ENCODE data around the gene LY6G6D.

LY6G6D gene

DNA sequence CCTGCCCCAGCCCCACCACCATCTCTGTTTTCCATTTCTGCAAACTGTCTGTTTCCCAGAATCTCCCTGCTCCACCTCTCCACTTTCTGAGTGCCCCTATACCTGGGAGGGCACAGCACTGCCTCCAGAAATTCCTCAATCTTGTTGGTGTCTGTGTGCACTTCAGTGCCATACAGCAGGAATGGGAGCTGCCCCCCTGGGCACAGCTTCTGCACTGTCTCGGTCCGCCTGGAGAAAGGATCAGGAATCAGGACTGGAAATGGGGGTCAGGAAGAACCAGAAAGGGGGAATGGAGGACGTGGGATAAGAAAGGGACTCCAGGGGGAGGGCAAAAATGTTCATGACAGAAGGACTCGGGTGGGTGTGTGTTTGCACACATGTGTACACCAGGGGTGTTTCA, 18.6 kb downstream of the LY6G6D start:
- Histone ChIP-seq H3K4me1 (ENCODE audit: control insufficient read depth in 5 of 5, insufficient read depth in 5 of 5, low read length in 5 of 5) (peaks cover 13 to 80% (median 65%) of the 10 kb centered on the region in 5 donors), H3K4me3 (ENCODE audit: low read depth in 1 of 5, low read length in 5 of 5) (peak overlapping the region in 4 of 5 donors; percentile 84 to 98 (median 95)), H3K9ac (ENCODE audit: low read length in 5 of 5) (peak overlapping the region in 4 of 5 donors; percentile 97 to 100 (median 98)), H3K9me3 (ENCODE audit: control insufficient read depth in 5 of 5, low read length in 5 of 5) (no peaks in the 10 kb centered on the region), H3K27ac (ENCODE audit: low read depth, low read length) (peak overlapping the region; percentile 100), H3K36me3 (ENCODE audit: control insufficient read depth in 5 of 5, insufficient read depth in 5 of 5, low read length in 5 of 5) (peaks cover 7 to 37% (median 31%) of the 10 kb centered on the region in 5 donors), H3K27me3 (ENCODE audit: control insufficient read depth in 5 of 5, insufficient read depth in 4 of 5, low read length in 5 of 5) (no peaks in the 10 kb centered on the region)

DNA sequence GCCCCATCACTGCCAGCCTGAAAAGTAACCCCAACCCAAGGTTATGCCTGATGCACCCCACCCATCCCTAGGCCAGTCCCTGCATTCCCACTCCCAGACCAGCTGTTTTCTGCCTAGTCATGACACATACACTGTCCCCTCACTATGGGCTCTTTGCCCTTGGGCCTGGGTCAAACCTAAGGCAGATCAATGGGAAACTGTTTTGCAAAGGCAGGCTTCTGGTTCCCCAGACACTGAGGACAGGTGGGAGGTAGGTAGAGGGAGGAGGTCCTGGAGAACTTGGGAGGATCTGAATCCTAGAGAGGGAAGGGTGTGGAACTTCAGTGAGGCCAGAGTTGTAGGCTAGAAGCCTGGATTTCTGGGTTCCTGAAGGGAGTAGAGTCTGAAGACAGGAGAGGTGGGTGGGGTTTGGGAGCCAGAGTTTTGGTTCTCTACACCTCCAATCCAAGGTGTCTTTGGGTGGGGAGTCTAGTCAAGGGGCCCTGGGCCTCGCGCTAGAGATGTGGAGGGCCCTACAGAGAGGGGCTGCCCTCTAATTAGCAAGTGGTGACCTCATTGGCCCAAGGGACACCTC, 19.2 kb downstream of the LY6G6D start:
- Histone ChIP-seq H3K4me1 (ENCODE audit: control insufficient read depth in 5 of 5, insufficient read depth in 5 of 5, low read length in 5 of 5) (peaks cover 13 to 80% (median 64%) of the 10 kb centered on the region in 5 donors), H3K4me3 (ENCODE audit: low read depth in 1 of 5, low read length in 5 of 5) (peak overlapping the region; percentile 80 to 98 (median 93)), H3K36me3 (ENCODE audit: control insufficient read depth in 5 of 5, insufficient read depth in 5 of 5, low read length in 5 of 5) (peaks cover 7 to 37% (median 31%) of the 10 kb centered on the region in 5 donors), H3K9me3 (ENCODE audit: control insufficient read depth in 5 of 5, low read length in 5 of 5) (no peaks in the 10 kb centered on the region), H3K27me3 (ENCODE audit: control insufficient read depth in 5 of 5, insufficient read depth in 4 of 5, low read length in 5 of 5) (no peaks in the 10 kb centered on the region), H3K27ac (ENCODE audit: low read depth, low read length) (peak overlapping the region; percentile 100), H3K9ac (ENCODE audit: low read length in 5 of 5) (peak overlapping the region; percentile 97 to 100 (median 98))

DNA sequence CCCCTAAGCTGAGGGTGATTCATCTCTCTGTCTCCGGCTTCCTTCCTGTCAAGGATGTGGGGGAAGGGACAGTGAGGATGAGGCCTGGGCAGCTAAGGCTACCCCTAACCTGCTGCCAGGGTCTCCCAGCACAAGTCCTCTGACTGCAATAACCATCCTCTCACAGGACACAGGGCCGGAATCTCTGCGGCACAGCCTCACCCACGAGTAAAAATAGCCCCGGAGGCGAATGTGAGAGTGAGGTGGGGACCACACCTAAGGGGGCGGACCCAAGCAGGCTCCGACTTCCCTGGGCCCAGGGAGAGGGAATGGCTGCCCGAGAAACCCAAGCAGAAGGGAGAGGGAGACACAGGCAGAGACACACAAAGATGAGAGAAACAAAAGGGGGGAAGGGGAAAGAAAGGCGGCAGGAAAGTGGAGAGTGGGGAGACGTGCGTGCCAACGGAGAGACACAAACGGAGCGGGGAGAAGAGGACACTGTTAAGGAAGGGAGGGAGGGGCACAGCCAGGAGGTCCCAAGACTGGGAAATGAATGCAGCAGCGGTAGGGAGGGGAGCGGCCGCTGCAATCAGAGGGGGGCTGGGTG, 19.8 kb downstream of the LY6G6D start:
- Histone ChIP-seq H3K27me3 (ENCODE audit: control insufficient read depth in 5 of 5, insufficient read depth in 4 of 5, low read length in 5 of 5) (no peaks in the 10 kb centered on the region), H3K9me3 (ENCODE audit: control insufficient read depth in 5 of 5, low read length in 5 of 5) (no peaks in the 10 kb centered on the region), H3K9ac (ENCODE audit: low read length in 5 of 5) (peak overlapping the region; percentile 97 to 100 (median 98)), H3K4me3 (ENCODE audit: low read depth in 1 of 5, low read length in 5 of 5) (peak overlapping the region; percentile 80 to 98 (median 93)), H3K36me3 (ENCODE audit: control insufficient read depth in 5 of 5, insufficient read depth in 5 of 5, low read length in 5 of 5) (peaks cover 7 to 37% (median 31%) of the 10 kb centered on the region in 5 donors), H3K27ac (ENCODE audit: low read depth, low read length) (peak overlapping the region; percentile 100), H3K4me1 (ENCODE audit: control insufficient read depth in 5 of 5, insufficient read depth in 5 of 5, low read length in 5 of 5) (peaks cover 13 to 86% (median 68%) of the 10 kb centered on the region in 5 donors)

DNA sequence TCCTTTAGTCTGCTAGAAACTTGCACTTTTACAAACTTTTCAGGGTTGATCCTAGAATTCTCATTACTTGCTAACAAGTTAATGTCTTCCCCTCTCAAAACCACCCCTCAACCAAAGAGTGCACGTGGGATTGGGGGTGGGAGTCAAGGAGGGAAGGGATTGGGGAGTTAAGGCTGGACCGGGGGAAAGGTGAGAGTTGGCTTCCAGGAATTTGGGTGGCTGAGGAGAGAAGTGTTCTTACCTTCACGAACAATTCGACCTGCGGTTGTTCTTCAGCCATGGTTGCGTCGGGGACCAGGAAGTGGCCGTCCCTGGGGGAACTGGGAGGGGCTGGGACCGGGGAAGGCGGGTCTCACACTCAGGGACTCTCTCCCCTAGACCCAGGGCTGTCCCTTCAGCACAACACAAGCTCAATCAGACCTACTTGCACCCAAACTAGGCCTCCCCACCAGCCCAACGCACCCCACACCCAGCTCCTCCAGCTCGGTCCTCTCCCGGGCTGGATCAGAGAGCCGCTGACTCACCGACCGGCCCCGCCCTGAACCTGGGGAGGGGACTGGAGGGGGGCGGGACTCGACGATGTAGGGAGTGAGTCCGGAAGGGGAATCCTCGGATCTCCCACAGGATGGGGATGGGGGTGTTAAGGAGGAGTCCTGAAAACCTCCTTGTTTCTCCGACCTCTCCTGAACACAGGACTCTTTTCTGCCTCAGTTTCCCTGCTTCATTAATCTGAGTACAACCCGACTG, 21.0 kb downstream of the LY6G6D start, which contains the start of gene CLIC1:
TSS of gene CLIC1 (minus strand) at position 510 of the 747 bp plus-strand sequence. CDS start at position 280, 230 bp downstream.
- peak within 1 kb of the TSS; percentile 80 to 98 (median 93) for H3K4me3 ChIP-seq (ENCODE audit: low read depth in 1 of 5, low read length in 5 of 5)
- peak within 1 kb of the TSS; percentile 100 for H3K27ac ChIP-seq (ENCODE audit: low read depth, low read length)
- no peaks in the 10 kb centered on the region for H3K27me3 ChIP-seq (ENCODE audit: control insufficient read depth in 5 of 5, insufficient read depth in 4 of 5, low read length in 5 of 5)
- no peaks in the 10 kb centered on the region for H3K9me3 ChIP-seq (ENCODE audit: control insufficient read depth in 5 of 5, low read length in 5 of 5)
- H3K9ac ChIP-seq (ENCODE audit: low read length in 5 of 5), result peak within 1 kb of the TSS; percentile 97 to 100 (median 98)
- peaks cover 7 to 32% (median 27%) of the 10 kb centered on the region in 5 donors for H3K36me3 ChIP-seq (ENCODE audit: control insufficient read depth in 5 of 5, insufficient read depth in 5 of 5, low read length in 5 of 5)
- H3K4me1 ChIP-seq (ENCODE audit: control insufficient read depth in 5 of 5, insufficient read depth in 5 of 5, low read length in 5 of 5), result peaks cover 13 to 86% (median 71%) of the 10 kb centered on the region in 5 donors

DNA sequence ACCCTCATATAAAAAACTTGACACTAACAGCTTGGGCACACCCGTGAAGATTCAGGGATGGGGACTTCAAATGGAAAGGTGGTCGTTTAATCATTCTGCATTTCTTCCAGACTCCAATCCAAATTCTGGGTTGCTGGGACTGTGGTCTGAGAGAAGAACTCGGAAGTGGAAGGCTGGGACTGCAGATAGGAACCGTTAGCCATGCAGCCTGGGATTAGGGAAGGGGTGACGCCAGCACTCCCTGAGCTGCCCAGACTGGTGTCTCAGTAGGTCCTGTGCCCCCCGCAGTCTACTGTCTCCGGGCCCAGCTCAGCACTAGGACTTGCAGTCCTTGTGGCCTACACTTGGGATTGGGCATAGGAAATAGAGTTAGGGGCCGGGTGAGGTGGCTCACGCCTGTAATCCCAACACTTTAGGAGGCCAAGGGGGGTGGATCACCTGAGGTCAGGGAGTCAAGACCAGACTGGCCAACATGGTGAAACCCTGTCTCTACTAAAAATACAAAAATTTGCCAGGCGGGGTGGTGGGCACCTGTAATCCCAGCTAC, 21.7 kb downstream of the LY6G6D start:
- Histone ChIP-seq H3K27ac (ENCODE audit: low read depth, low read length) (peak overlapping the region; percentile 100), H3K9ac (ENCODE audit: low read length in 5 of 5) (peak overlapping the region in 4 of 5 donors; percentile 71 to 100 (median 98)), H3K27me3 (ENCODE audit: control insufficient read depth in 5 of 5, insufficient read depth in 4 of 5, low read length in 5 of 5) (no peaks in the 10 kb centered on the region), H3K36me3 (ENCODE audit: control insufficient read depth in 5 of 5, insufficient read depth in 5 of 5, low read length in 5 of 5) (peaks cover 3 to 25% (median 21%) of the 10 kb centered on the region in 5 donors), H3K4me3 (ENCODE audit: low read depth in 1 of 5, low read length in 5 of 5) (peak overlapping the region; percentile 80 to 98 (median 93)), H3K9me3 (ENCODE audit: control insufficient read depth in 5 of 5, low read length in 5 of 5) (no peaks in the 10 kb centered on the region), H3K4me1 (ENCODE audit: control insufficient read depth in 5 of 5, insufficient read depth in 5 of 5, low read length in 5 of 5) (peaks cover 9 to 87% (median 71%) of the 10 kb centered on the region in 5 donors)

DNA sequence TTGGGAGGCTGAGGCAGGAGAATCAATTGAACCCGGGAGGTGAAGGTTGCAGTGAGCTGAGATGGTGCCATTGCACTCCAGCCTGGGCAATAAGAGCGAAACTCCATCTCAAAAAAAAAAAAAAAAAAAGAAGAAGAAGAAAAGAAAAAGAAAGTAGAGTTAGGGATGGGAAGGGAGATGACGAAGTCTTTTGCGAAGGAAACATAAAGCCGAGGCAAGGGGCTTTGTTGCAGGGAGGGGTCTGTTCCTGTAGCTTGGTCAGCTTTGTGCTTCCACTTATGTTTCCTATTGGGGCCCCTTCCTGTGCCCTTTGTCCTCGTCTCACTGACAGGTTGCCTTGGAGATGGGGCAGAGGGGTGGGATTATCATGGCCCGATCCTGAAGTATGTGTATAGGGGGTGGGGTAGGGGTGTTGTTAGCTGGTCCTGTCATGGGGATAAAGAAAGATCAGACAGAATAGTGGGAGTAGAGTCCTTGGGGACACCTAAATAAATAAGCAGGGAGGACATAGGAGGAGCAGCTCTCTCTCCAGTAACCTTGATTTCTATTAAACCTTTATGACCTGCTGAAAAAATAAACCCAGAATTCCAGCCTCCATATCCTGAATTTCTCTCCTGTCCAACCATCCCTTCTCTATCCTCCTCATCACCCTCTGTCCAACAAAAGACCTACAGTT, 22.3 kb downstream of the LY6G6D start:
- peak overlapping the region in 4 of 5 donors; percentile 19 to 97 (median 88) for H3K4me3 ChIP-seq (ENCODE audit: low read depth in 1 of 5, low read length in 5 of 5)
- peak overlapping the region; percentile 100 for H3K27ac ChIP-seq (ENCODE audit: low read depth, low read length)
- peak overlapping the region in 3 of 5 donors; percentile 23 to 48 (median 42) for H3K9ac ChIP-seq (ENCODE audit: low read length in 5 of 5)
- H3K36me3 ChIP-seq (ENCODE audit: control insufficient read depth in 5 of 5, insufficient read depth in 5 of 5, low read length in 5 of 5), result peaks cover 0 to 19% (median 15%) of the 10 kb centered on the region in 5 donors
- H3K27me3 ChIP-seq (ENCODE audit: control insufficient read depth in 5 of 5, insufficient read depth in 4 of 5, low read length in 5 of 5), result no peaks in the 10 kb centered on the region
- no peaks in the 10 kb centered on the region for H3K9me3 ChIP-seq (ENCODE audit: control insufficient read depth in 5 of 5, low read length in 5 of 5)
- H3K4me1 ChIP-seq (ENCODE audit: control insufficient read depth in 5 of 5, insufficient read depth in 5 of 5, low read length in 5 of 5), result peaks cover 9 to 87% (median 68%) of the 10 kb centered on the region in 5 donors

DNA sequence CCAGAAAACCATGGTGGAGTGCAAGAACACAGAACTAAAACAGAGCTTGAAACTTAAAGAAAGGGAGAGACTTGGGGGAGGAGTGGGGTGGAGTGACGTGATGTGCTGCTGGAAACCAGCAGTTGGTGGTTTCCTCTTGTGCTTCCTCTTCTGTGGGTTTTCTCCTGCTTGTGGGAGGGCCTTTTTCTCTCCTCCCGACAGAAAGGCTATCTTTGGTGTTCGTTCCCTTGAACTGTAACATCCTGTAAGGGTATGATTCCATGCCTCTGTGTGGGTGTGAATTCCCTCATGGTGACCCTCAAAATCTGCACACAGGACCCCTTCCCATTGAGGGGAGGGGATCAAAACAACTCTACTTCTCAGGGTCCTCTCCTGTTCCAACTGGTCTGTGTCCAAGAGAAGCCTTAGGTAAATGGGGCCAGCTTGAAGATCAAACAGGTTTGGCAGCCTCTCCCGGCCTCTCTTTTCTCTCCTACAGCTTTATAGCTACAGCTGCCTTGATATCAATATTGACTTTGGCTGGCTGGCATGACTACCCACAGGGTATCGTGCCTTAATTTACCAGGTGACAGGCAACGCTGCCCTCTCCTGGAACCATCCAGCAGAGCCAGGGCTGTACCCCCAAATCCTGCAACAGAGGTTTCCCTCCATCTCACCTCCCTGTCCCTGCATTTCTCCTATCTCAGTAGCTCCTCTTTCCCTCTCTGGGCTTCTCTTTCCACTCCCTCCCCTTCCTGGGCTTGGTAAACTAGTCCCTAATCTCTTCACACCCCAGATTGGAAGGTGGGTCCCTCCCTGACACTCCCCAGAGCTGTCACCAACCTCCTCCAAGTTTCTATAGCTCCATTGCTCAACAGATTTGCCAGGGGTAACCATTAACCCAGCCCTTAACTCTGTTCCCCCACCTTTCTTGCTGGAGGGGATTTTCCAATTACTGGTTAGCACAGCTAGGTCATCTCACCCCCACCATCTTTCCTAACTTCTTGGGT, 23.1 kb downstream of the LY6G6D start:
- Histone ChIP-seq H3K9me3 (ENCODE audit: control insufficient read depth in 5 of 5, low read length in 5 of 5) (no peaks in the 10 kb centered on the region), H3K4me3 (ENCODE audit: low read depth in 1 of 5, low read length in 5 of 5) (peak overlapping the region in 4 of 5 donors; percentile 19 to 97 (median 32)), H3K9ac (ENCODE audit: low read length in 5 of 5) (peak overlapping the region in 4 of 5 donors; percentile 21 to 48 (median 34)), H3K27ac (ENCODE audit: low read depth, low read length) (peak overlapping the region; percentile 100), H3K4me1 (ENCODE audit: control insufficient read depth in 5 of 5, insufficient read depth in 5 of 5, low read length in 5 of 5) (peaks cover 9 to 84% (median 64%) of the 10 kb centered on the region in 5 donors), H3K36me3 (ENCODE audit: control insufficient read depth in 5 of 5, insufficient read depth in 5 of 5, low read length in 5 of 5) (peaks cover 0 to 13% (median 10%) of the 10 kb centered on the region in 5 donors), H3K27me3 (ENCODE audit: control insufficient read depth in 5 of 5, insufficient read depth in 4 of 5, low read length in 5 of 5) (no peaks in the 10 kb centered on the region)

DNA sequence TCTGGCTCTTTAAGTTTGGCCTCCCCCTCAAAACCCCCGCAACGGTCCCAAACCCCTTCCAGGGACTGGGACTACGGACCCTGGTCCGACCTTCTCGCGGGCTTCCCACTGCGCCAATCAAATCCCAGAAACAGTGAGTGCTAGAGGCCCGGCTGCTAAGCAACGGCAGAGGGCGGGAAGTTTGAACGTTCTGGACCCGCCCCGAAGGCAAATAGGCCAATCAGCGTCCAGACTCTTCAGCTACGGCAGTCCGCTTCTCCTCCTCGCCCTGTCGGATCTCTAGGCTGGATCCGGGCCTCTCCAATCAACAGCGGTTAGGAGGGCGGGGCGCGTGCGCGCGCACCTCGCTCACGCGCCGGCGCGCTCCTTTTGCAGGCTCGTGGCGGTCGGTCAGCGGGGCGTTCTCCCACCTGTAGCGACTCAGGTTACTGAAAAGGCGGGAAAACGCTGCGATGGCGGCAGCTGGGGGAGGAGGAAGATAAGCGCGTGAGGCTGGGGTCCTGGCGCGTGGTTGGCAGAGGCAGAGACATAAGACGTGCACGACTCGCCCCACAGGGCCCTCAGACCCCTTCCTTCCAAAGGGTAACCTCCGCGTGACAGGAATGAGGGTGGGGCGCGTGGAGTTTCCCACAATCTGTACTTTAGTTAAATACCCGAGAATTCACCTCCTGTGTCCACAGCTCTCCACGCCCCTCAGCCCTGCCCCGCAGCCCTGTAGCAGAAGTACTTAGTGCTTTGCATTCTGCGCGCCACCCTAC, 24.7 kb downstream of the LY6G6D start, which contains the start of gene MSH5:
TSS of gene MSH5 (plus strand) at position 367 of the 758 bp plus-strand sequence. CDS start 462 bp downstream, outside the sequence.
- no peaks in the 10 kb centered on the region for H3K9me3 ChIP-seq (ENCODE audit: control insufficient read depth in 5 of 5, low read length in 5 of 5)
- H3K27me3 ChIP-seq (ENCODE audit: control insufficient read depth in 5 of 5, insufficient read depth in 4 of 5, low read length in 5 of 5), result no peaks in the 10 kb centered on the region
- peaks cover 4 to 68% (median 49%) of the 10 kb centered on the region in 5 donors for H3K4me1 ChIP-seq (ENCODE audit: control insufficient read depth in 5 of 5, insufficient read depth in 5 of 5, low read length in 5 of 5)
- H3K27ac ChIP-seq (ENCODE audit: low read depth, low read length), result peak within 1 kb of the TSS; percentile 49
- peak within 1 kb of the TSS; percentile 68 to 86 (median 76) for H3K9ac ChIP-seq (ENCODE audit: low read length in 5 of 5)
- H3K36me3 ChIP-seq (ENCODE audit: control insufficient read depth in 5 of 5, insufficient read depth in 5 of 5, low read length in 5 of 5), result no peaks in the 10 kb centered on the region
- peak within 1 kb of the TSS; percentile 80 to 94 (median 85) for H3K4me3 ChIP-seq (ENCODE audit: low read depth in 1 of 5, low read length in 5 of 5)
